NK-92 treated with Interleukin-12 subunit alpha and Interleukin-12 subunit beta, amount 100 ng/mL, for 24 hours (cell line): Measurements from ENCODE around the gene STAB2.

Experiments
- DNase-seq: peaks from one replicate; lab custom pipeline; 2025; lab: John Stamatoyannopoulos, UW

Gene STAB2

GRCh38 chr12:103588680-103589079 is 1.6 kb downstream of the STAB2 start:
- DNase-seq: no peak

DNA sequence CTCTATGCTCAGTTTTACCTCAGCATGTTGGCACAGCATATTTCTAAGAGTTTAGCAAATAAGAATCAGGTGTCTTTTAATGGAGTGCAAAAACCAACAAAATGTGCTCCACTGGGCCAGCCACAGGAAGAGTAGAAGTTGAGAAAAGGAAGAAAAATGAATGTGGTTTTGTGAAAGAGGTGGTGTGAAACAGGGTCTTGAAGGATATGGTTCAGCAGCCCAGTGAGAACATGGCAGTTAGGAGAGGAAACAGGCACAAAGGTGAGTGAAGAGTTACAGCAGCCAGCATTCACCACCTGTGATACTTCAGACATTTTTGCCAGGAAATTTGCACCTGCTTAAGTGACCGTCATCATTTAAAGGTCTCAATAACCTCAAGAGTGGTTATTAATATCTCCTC is 2.4 kb downstream of the STAB2 start:
- no peak for DNase-seq

DNA sequence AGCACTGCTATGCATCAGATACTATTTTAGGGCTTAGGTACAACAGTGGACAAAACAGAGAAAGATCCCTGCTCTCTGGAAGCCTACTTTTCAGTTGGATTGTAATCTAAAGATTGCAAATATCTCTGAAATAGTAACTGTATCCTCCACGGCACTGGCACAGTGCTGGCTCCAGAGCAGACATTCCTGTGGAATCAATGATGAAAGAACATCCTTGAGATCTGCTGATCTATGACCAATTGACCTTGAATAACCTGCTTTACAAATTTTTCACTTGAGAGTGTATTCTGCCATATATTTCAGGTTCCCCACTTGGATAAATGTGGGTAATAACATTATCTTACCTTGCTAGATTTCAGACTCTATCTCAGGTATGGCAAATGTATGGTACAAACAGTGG is 3.2 kb downstream of the STAB2 start:
- DNase-seq: no peak

GRCh38 chr12:103596981-103597380 is 9.9 kb downstream of the STAB2 start:
- no peak for DNase-seq

GRCh38 chr12:103599274-103599673 is 12.2 kb downstream of the STAB2 start:
- no peak for DNase-seq

GRCh38 chr12:103600967-103601728 is 14.1 kb downstream of the STAB2 start:
- no peak for DNase-seq

- DNase-seq: no peak
Observed at GRCh38 chr12:103620395-103620794, 33.3 kb downstream of the STAB2 start.

GRCh38 chr12:103623716-103624115 is 36.6 kb downstream of the STAB2 start:
- no peak for DNase-seq

DNA sequence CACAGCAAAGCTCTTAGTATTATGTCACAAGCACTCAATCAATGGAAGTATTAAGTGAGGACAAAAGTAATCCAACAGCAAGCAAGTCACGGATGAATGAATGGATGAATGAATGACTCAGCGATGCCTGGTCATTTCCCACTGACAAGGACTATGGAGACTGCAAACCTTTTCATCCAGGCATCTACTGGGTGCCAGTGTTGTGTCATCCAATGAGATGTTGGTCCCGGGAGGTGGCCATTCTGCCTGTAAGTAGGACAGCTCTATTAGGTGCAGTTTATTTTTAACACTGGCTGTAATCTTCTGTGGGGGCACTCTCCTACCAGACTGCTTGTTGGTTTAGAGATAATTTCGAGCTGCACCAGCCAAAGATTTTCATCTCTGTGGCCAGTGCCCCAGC is 39.4 kb downstream of the STAB2 start:
- DNase-seq: no peak

DNA sequence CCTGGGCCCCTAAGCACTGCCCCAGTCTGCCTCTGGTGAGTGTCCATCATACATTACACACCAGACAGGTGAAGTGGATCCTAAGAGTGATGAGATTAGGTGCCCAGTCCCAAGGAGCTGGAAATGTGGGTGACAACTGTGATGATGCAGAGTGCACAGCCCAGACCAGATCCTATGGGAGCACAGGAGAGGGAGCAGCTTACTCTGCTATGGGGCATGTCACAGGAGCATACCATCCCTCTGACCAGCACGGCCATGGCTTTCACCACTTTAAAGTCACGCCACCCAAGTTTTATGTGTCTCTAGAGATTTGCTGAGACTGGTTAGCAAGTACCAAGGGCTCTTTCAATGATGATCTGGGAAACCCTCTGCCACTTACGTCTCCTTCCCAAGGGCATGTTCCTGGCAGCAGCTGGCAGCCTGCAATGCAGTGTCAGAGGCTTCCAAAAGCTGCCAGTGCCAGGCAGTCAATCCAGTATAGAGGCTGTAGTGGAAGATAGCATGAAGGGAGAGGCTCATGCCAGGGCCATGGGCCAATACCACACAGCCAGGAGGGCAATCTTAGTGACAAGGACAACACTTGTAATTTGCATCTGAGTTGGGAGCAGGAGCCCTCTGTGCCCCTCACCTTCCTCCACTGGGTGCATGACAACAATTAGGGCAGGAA is 40.2 kb downstream of the STAB2 start:
- no peak for DNase-seq

DNA sequence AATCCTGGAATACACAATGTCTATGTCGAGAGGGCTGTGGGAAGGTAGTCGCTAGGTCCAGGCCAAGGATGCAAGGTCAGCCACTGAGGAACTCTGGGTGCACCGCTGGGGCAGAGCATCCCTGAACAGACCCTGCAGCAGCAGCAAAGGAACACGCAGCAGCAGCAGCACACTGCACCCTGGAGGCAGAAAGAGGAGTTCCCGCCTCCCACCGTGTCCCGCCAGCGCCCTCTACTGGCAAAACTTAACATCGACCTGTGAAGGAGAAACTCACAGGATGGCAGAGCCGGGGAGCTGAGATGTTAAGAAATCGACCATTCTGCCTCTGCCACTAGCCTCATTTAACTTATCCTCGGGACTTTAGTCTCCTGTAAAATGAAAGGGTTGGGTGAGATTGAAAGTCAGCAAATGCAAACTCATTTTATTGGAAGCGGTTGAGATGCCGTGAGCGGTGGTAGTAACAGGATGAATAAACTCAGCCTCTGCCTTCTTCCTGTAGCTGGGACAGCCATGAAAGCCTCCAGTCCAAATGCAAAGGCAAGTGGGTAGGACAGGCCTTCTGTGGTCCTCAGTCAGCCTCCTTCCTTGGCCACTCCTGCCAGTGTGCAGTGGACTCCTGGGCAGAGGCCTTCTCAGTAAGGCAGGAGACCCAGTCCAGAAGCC is 45.6 kb downstream of the STAB2 start:
- peak; percentile 42 for DNase-seq

DNA sequence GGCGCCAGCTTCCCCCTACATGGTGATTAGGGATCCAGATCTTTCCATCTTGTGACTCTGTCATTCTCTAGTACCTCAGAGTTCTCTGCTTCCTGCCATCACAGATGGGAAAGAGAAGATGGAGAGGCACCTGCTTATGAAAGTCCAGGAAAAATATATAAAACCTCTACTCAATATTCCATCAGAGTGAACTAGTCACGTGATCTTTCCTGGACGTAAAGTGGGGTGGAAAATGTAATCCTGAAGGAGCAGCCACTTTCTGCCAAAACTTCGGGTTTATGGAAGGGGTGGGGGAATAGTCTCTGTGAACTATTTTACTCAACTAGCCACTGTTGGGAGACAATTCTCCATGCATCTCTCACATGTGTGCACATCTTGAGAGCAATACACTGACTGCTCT is 47.7 kb downstream of the STAB2 start:
- no peak for DNase-seq

- no peak for DNase-seq
Observed at GRCh38 chr12:103635419-103635818, 48.3 kb downstream of the STAB2 start.

DNA sequence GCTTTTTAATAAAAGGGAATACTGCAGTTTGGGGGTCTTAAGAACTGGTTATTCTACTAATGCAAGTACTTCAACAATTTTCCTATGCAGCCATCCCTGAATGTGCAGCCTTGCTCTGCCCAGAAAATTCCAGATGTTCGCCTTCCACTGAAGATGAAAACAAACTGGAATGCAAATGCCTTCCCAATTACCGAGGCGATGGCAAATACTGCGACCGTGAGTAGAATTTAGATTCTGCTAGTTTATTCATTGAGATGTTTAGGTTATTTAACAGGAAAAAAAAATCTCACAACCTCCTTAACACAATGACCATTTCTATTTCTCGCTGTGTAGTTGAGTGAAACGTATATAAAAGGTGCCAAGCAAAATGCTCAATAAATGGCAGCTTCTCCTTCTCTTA is 49.9 kb downstream of the STAB2 start:
- DNase-seq: no peak

- no peak for DNase-seq
Observed at GRCh38 chr12:103637429-103637828, 50.4 kb downstream of the STAB2 start.

- DNase-seq: no peak
Observed at GRCh38 chr12:103639983-103640382, 52.9 kb downstream of the STAB2 start.

- no peak for DNase-seq
Observed at GRCh38 chr12:103640410-103640809, 53.3 kb downstream of the STAB2 start.

DNA sequence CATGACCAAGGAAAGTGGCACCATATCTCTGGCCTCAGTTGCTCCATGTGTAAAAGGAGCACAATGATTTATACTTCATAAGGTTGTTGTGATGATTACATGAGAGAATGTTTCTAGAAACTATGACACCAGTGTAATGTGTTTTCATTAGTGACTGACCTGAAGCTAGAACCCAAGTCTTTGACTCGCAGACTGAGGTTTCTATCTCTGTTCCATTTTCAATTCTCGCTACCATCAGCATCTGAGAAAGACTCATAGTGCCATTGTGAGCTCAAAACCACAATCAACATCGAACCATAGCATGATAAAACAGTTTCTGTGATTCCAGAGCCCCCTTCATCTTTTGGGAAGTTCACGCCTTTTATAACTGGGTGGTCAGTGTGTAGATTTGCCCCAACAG is 53.8 kb downstream of the STAB2 start:
- DNase-seq: no peak

DNA sequence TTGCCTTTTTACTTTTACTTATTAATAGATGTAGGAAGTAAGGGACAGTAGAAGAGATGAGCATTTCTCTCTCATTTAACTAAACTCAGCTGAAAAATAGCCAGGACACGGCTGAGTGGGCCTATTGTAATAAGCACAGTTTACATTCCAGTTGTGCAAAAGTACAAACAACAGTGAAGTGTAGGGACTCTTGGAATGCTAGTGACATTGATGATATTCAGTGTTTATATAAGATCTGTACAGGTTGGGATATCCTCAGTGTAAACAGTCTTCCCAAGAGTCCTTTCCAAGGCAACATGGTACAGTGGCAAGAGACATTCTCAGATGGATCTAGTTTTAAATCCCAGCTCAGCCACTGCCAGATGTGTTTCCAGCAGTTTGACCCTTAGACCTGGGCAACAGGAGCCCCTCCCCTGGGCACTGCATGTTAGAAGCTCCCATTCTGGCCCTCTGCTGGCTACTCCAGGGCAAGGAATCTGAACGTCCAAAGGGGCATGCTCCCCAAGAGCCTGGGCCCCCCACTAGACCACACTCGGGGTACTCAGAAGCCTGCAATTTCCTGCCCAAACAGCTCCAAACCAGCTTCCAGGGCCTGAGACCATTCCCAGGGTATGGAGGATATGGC is 55.3 kb downstream of the STAB2 start:
- no peak for DNase-seq

DNA sequence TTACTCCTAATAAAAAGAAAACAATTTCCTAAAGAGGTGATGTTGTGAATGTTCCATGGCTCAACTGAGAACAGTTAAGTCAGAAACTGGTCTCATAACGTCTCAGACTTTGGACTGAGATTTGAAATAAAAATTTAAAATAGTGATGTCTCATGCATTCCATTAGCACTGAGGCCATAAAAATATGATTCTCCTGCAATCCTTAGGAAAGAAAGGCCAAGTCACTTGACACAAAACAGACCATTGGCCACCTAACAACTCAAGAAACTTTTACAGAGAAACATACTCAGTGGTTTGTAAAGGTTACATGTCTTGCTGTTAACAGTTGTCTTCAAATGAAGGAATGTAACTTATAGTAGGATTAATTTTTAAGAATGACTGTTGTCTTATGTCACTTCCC is 58.1 kb downstream of the STAB2 start:
- DNase-seq: no peak

GRCh38 chr12:103647267-103647666 is 60.2 kb downstream of the STAB2 start:
- no peak for DNase-seq

DNA sequence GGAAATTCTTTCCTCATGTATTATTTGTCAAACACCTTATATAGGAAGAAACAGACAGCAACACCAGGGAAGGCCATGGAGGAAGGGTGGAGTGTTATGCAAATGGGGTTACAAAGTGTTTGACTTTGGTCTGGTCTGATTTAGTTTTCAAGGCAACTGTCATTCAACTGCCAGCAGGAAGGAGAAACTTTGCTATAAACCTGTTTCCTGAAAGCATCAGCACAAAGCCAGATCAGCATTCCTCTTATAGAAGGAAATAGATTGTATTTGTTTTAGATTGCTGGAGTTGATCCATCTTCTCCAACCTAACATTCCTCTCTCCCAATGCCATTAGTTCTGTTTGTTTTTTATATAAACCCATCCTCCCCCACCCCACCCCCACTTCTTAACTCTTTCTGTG is 65.7 kb downstream of the STAB2 start:
- DNase-seq: no peak
